GM18502 (cell line): ENCODE measurements around the gene AGAP1.

Experiments used
- ATAC-seq: cut with Tn5 transposase; IDR thresholded peaks from one replicate; pipeline ENCODE4 v1.9.1; 2021; ENCODE audit warnings: mild to moderate bottlenecking; ENCODE audit not compliant: unreplicated experiment, poor library complexity

The AGAP1 gene

GRCh38 chr2:236113425-236113824, 619.6 kb downstream of the AGAP1 start:
- ATAC-seq, result no peak

- ATAC-seq, result no peak
These were observed 620.1 kb downstream of the AGAP1 start for GRCh38 chr2:236113948-236114347.

- ATAC-seq, result no peak
These were observed 621.1 kb downstream of the AGAP1 start for GRCh38 chr2:236114959-236115358.

- ATAC-seq, result no peak
These were observed 623.6 kb downstream of the AGAP1 start for GRCh38 chr2:236117401-236117800.

- ATAC-seq, result no peak
These were observed 624.0 kb downstream of the AGAP1 start for GRCh38 chr2:236117861-236118269.

- no peak for ATAC-seq
These were observed 625.2 kb downstream of the AGAP1 start for GRCh38 chr2:236119003-236119402.

GRCh38 chr2:236119476-236119875, 625.6 kb downstream of the AGAP1 start:
- ATAC-seq, result no peak

GRCh38 chr2:236120141-236120601, 626.3 kb downstream of the AGAP1 start:
- ATAC-seq, result no peak

GRCh38 chr2:236120829-236121228, 627.0 kb downstream of the AGAP1 start:
- no peak for ATAC-seq

- ATAC-seq, result no peak
These were observed 627.7 kb downstream of the AGAP1 start for GRCh38 chr2:236121546-236121945.

- ATAC-seq, result no peak
These were observed 628.4 kb downstream of the AGAP1 start for GRCh38 chr2:236122236-236122635.

GRCh38 chr2:236123716-236124115, 629.9 kb downstream of the AGAP1 start:
- no peak for ATAC-seq

GRCh38 chr2:236124182-236124893, 630.5 kb downstream of the AGAP1 start:
- no peak for ATAC-seq

- no peak for ATAC-seq
These were observed 631.7 kb downstream of the AGAP1 start for GRCh38 chr2:236125541-236125940.

GRCh38 chr2:236127010-236127409, 633.2 kb downstream of the AGAP1 start:
- ATAC-seq, result no peak

- no peak for ATAC-seq
These were observed 634.5 kb downstream of the AGAP1 start for GRCh38 chr2:236128321-236128720.

- ATAC-seq, result no peak
These were observed 636.1 kb downstream of the AGAP1 start for GRCh38 chr2:236129935-236130334.

GRCh38 chr2:236130349-236130998, 636.6 kb downstream of the AGAP1 start:
- no peak for ATAC-seq

- no peak for ATAC-seq
These were observed 637.3 kb downstream of the AGAP1 start for GRCh38 chr2:236131073-236131692.

- ATAC-seq, result no peak
These were observed 639.7 kb downstream of the AGAP1 start for GRCh38 chr2:236133410-236134012.

GRCh38 chr2:236136538-236136937, 642.7 kb downstream of the AGAP1 start:
- no peak for ATAC-seq
